Stimulated activated CD8-positive, alpha-beta memory T cell treated with anti-CD3 and anti-CD28 coated beads, Interleukin-12 subunit alpha, Interleukin-12 subunit beta, amount 100 ng/mL, for 24 hours (primary cell): ENCODE data around the gene CT45A6.
"Not testable (repeated sequence)": the region's sequence is repeated elsewhere in the genome, so short reads cannot be mapped to it uniquely, and the experiment has no call there.

Experiments used
- DNase-seq: peaks from one replicate; pipeline ENCODE4 v3.0.0-alpha.2; 2020; ENCODE audit errors: extremely low read depth

CT45A6 gene, protein sequence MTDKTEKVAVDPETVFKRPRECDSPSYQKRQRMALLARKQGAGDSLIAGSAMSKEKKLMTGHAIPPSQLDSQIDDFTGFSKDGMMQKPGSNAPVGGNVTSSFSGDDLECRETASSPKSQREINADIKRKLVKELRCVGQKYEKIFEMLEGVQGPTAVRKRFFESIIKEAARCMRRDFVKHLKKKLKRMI

DNA sequence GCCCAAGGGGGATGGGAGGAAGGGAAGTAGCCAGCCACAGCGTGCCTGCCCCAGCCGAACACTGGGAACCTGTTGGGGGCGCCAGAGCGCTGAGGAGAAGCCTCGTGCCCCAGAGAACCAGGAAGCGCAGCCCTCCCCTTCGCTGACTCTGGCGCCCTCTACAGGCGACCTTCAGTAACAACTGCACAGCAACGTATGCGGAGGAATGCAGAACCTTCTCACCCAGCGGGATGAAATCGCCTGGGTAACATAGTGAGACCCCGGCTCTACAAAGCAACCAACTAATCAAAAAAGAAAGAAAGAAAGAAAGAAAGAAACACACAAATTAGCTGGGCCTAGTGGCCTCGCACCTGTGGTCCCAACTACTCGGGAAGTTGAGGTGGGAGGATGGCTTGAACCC lies at the start of gene CT45A6:
Gene CT45A6, minus strand, starts transcription at position 101 of the 400 bp plus-strand sequence. CDS start 3,794 bp downstream, outside the sequence.
- not testable (repeated sequence) for DNase-seq

DNA sequence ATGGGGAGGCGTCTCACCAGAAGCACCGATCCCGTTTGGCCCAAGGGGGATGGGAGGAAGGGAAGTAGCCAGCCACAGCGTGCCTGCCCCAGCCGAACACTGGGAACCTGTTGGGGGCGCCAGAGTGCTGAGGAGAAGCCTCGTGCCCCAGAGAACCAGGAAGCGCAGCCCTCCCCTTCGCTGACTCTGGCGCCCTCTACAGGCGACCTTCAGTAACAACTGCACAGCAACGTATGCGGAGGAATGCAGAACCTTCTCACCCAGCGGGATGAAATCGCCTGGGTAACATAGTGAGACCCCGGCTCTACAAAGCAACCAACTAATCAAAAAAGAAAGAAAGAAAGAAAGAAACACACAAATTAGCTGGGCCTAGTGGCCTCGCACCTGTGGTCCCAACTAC lies 34.6 kb upstream of the CT45A6 start, which contains the start of gene CT45A7:
Gene CT45A7, minus strand, starts transcription at position 101 of the 400 bp plus-strand sequence. CDS start 3,747 bp downstream, outside the sequence.
- not testable (repeated sequence) for DNase-seq

DNA sequence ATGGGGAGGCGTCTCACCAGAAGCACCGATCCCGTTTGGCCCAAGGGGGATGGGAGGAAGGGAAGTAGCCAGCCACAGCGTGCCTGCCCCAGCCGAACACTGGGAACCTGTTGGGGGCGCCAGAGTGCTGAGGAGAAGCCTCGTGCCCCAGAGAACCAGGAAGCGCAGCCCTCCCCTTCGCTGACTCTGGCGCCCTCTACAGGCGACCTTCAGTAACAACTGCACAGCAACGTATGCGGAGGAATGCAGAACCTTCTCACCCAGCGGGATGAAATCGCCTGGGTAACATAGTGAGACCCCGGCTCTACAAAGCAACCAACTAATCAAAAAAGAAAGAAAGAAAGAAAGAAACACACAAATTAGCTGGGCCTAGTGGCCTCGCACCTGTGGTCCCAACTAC lies 17.3 kb upstream of the CT45A6 start, which contains the start of gene CT45A2:
Gene CT45A2, minus strand, starts transcription at position 101 of the 400 bp plus-strand sequence. CDS start 3,747 bp downstream, outside the sequence.
- DNase-seq = not testable (repeated sequence)

DNA sequence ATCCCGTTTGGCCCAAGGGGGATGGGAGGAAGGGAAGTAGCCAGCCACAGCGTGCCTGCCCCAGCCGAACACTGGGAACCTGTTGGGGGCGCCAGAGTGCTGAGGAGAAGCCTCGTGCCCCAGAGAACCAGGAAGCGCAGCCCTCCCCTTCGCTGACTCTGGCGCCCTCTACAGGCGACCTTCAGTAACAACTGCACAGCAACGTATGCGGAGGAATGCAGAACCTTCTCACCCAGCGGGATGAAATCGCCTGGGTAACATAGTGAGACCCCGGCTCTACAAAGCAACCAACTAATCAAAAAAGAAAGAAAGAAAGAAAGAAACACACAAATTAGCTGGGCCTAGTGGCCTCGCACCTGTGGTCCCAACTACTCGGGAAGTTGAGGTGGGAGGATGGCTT lies 17.2 kb downstream of the CT45A6 start, which contains the start of gene CT45A5:
Gene CT45A5, minus strand, starts transcription at position 101 of the 400 bp plus-strand sequence. CDS start 3,774 bp downstream, outside the sequence.
- DNase-seq = not testable (repeated sequence)

DNA sequence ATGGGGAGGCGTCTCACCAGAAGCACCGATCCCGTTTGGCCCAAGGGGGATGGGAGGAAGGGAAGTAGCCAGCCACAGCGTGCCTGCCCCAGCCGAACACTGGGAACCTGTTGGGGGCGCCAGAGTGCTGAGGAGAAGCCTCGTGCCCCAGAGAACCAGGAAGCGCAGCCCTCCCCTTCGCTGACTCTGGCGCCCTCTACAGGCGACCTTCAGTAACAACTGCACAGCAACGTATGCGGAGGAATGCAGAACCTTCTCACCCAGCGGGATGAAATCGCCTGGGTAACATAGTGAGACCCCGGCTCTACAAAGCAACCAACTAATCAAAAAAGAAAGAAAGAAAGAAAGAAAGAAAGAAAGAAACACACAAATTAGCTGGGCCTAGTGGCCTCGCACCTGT lies 34.5 kb downstream of the CT45A6 start, which contains the start of gene CT45A3:
Gene CT45A3, minus strand, starts transcription at position 101 of the 400 bp plus-strand sequence. CDS start 3,747 bp downstream, outside the sequence.
- DNase-seq = not testable (repeated sequence)

DNA sequence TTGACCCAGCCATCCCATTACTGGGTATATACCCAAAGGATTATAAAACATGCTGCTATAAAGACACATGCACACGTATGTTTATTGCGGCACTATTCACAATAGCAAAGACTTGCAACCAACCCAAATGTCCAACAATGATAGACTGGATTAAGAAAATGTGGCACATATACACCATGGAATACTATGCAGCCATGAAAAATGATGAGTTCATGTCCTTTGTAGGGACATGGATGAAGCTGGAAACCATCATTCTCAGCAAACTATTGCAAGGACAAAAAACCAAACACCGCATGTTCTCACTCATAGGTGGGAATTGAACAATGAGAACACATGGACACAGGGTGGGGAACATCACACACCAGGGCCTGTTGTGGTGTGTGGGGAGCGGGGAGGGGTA lies 57.8 kb downstream of the CT45A6 start:
- DNase-seq = not testable (repeated sequence)
